ENCODE measurements around the gene CDK2AP2. TPM values are rescaled to one million over a fixed set of nuclear protein-coding genes. Genes with fewer than 3 reads are reported as not detected.

CDK2AP2 gene
- total and polyA plus RNA-seq, 2 of the 8 experiments (the other 6 are each of a cell fraction or from before 2014, with no cell fraction given): 49.6 to 65.1 TPM

DNA sequence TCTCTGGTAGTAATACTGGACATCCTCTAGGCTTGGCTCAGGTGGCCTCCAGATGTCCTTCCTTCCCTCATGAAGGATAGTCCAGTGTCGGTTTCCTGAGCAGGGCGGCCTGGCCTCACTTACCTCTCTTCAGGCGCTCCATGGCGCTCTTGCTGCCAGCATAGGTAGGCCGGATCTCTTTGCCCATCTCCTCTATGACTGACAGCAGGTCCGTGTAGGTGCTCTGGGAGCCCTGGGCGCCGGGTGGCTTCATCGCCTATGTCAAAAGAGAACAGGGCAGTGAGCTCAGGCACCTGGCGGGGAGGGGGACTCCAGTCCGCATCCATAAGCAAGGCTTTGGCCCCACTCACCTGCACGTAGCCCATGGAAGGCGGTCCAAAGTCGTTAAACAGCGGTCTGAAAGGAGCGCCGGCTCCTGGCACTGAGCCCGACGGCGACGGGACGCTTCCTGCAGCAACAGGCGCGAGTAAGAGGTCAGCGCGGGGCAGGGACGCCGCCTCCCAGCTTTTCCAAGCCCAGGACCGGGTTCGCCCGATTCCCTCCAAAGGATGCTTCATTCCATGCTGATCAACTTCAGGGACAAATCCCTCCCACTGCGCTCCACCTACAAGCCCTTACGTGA lies 609 bp downstream of the CDK2AP2 start:
- FAIRE-seq (no peak), DNase-seq (ENCODE audit: low read depth in 1 of 2, low spot score in 2 of 2) (no peak)
- Histone ChIP-seq H2BK20ac (ENCODE audit: low read length) (no peak overlapping the region), H2BK120ac (replicated peaks; ENCODE audit: low read depth, low read length) (no peak overlapping the region), H3K4me1 (replicated peaks in 1 of 4; ENCODE audit: control insufficient read depth in 3 of 4, insufficient read depth in 4 of 4, low read length in 3 of 4) (peaks cover 0 to 30% (median 10%) of the 10 kb centered on the region in 4 experiments; a peak in 6 of 7 replicates), H2AK5ac (ENCODE audit: low read depth, low read length) (no peak overlapping the region), H4K20me1 (replicated peaks in 1 of 2; ENCODE audit: control insufficient read depth in 1 of 2, insufficient read depth in 2 of 2, low read length in 2 of 2) (peaks cover 3 to 15% of the 10 kb centered on the region in 2 experiments), H3K79me2 (ENCODE audit: control insufficient read depth in 1 of 2, insufficient read depth in 2 of 2, low read length in 2 of 2) (0 out of 4 replicates have a peak, but pooled peaks cover 0 to 8% of the 10 kb centered on the region in 2 experiments), H3K23me2 (ENCODE audit: low read depth, low read length) (peaks cover 23% of the 10 kb centered on the region), H4K91ac (replicated peaks; ENCODE audit: insufficient read length, low read length) (no peak overlapping the region), H3K18ac (ENCODE audit: extremely low read depth, low read length) (0 out of 2 replicates have a peak overlapping the region, but pooled peaks have one; percentile 32), H3K56ac (replicated peaks; ENCODE audit: insufficient read length, low read depth, low read length) (no peak overlapping the region), H4K8ac (ENCODE audit: extremely low read depth, insufficient read depth, low read length) (peak overlapping the region; percentile 51; the same call in 1 of the 2 replicates), H2BK5ac (ENCODE audit: low read depth, low read length) (no peak overlapping the region), H3K4ac (replicated peaks; ENCODE audit: insufficient read length, low read depth, low read length) (no peak overlapping the region), H2AFZ (ENCODE audit: low read length) (0 out of 2 replicates have a peak overlapping the region, but pooled peaks have one; percentile 16), H3K27me3 (replicated peaks in 1 of 4; ENCODE audit: control insufficient read depth in 3 of 4, extremely low read depth in 1 of 4, insufficient read depth in 3 of 4, low read length in 3 of 4) (peaks cover 0 to 8% (median 5%) of the 10 kb centered on the region in 4 experiments; a peak in 3 of 7 replicates), H3K23ac (ENCODE audit: insufficient read length) (no peak overlapping the region), H3K79me1 (ENCODE audit: low read depth, low read length) (no peaks in the 10 kb centered on the region), H3K27ac (ENCODE audit: low read depth, low read length) (peak overlapping the region; percentile 70), H3K9me3 (ENCODE audit: insufficient read depth in 2 of 2, low read depth in 1 of 2, low read length in 1 of 2) (no peaks in the 10 kb centered on the region), H3K4me3 (ENCODE audit: extremely low read depth in 1 of 4, insufficient read depth in 2 of 4, low read depth in 3 of 4, low read length in 4 of 4) (peak overlapping the region; percentile 62 to 84 (median 62)), H3K4me2 (ENCODE audit: insufficient read depth in 1 of 2, low read depth in 2 of 2, low read length in 2 of 2) (peak overlapping the region; percentile 66 to 84), H2BK12ac (ENCODE audit: low read depth, low read length) (peak overlapping the region; percentile 75; the same call in 1 of the 2 replicates), H3K14ac (ENCODE audit: insufficient read length) (no peak overlapping the region), H4K5ac (ENCODE audit: insufficient read length, low read depth, low read length) (no peak overlapping the region), H3K9ac (replicated peaks in 1 of 4; ENCODE audit: extremely low read depth in 1 of 4, low read depth in 3 of 4, low read length in 3 of 4) (peak overlapping the region; percentile 46 to 52 (median 48); a peak in 4 of 7 replicates), H3K36me3 (ENCODE audit: control insufficient read depth in 2 of 4, insufficient read depth in 4 of 4, low read length in 3 of 4) (no peaks in the 10 kb centered on the region; a peak in 2 of 8 replicates), H2BK15ac (ENCODE audit: low read length) (no peak overlapping the region)
- CTCF ChIA-PET (ENCODE audit: partially characterized antibody): interaction anchor here (1.2 to 2.0 kb wide), 2 partner anchors 120 to 150 kb away, joined by 4 to 8 read pairs; no protein-coding TSS in a partner anchor
- TF ChIP-seq CREB1 (IDR thresholded peaks at IDR 0.05) (0 out of 2 replicates have a peak, but pooled peaks have one; percentile 7), KDM5A (IDR thresholded peaks at IDR 0.05; ENCODE audit: low read length) (no peak)
- WGBS, 2 experiments (ENCODE audit: extremely low coverage in 1 of 2, insufficient coverage in 1 of 2, insufficient read length in 1 of 2, insufficient replicate concordance in 2 of 2, low coverage in 1 of 2, low lambda C conversion rate in 2 of 2, missing lambda C conversion rate in 1 of 2): 21% methylated on average over 33 of the region's 33 CpGs; no CpG with 5 or more reads in 1 of the 2 experiments
- POLR2A ChIA-PET (ENCODE audit: partially characterized antibody): interaction anchor here (0.8 to 1.0 kb wide), 4 partner anchors 9 to 42 kb away, joined by 3 to 5 read pairs (median 4); no protein-coding TSS in a partner anchor
